HEK293 (cell line): ENCODE results near the gene TEF.
"Not testable (repeated sequence)": the region's sequence is repeated elsewhere in the genome, so short reads cannot be mapped to it uniquely, and the experiment has no call there.

ENCODE experiments used
- CTCF ChIP-seq: fragments of 450-650 bp; formaldehyde crosslinking; IDR thresholded peaks from 2 replicates; pipeline ENCODE4 v1.5.1; 2016; ENCODE audit warnings: missing biosample characterization, missing genetic modification characterization
- HIC1 ChIP-seq: fragments of 450-650 bp; formaldehyde crosslinking; IDR thresholded peaks from 2 replicates; pipeline ENCODE4 v1.5.1; 2016; ENCODE audit warnings: missing biosample characterization, missing genetic modification characterization
- KLF8 ChIP-seq: fragments of 450-650 bp; formaldehyde crosslinking; IDR thresholded peaks from 2 replicates; pipeline ENCODE4 v1.5.1; 2016; ENCODE audit warnings: missing biosample characterization, missing genetic modification characterization
- REPIN1 ChIP-seq: fragments of 450-650 bp; formaldehyde crosslinking; IDR thresholded peaks from 2 replicates; pipeline ENCODE4 v1.5.1; 2017; ENCODE audit warnings: missing biosample characterization, missing genetic modification characterization, low read depth
- REST ChIP-seq: fragments of 450-650 bp; formaldehyde crosslinking; IDR thresholded peaks from 2 replicates; pipeline ENCODE4 v1.5.1; 2016; ENCODE audit warnings: missing biosample characterization, missing genetic modification characterization
- SP2 ChIP-seq: fragments of 450-650 bp; formaldehyde crosslinking; IDR thresholded peaks from 2 replicates; pipeline ENCODE4 v1.5.1; 2016; ENCODE audit warnings: missing biosample characterization, missing genetic modification characterization
- ZBTB11 ChIP-seq: fragments of 450-650 bp; formaldehyde crosslinking; conservative IDR thresholded peaks from 2 replicates; pipeline ENCODE4 v1.5.1; 2016; ENCODE audit warnings: low read depth, missing biosample characterization, missing genetic modification characterization
- ZNF341 ChIP-seq: fragments of 450-650 bp; formaldehyde crosslinking; IDR thresholded peaks from 2 replicates; pipeline ENCODE4; 2016; ENCODE audit warnings: low read depth, missing biosample characterization, missing genetic modification characterization
- ZNF433 ChIP-seq: fragments of 450-650 bp; formaldehyde crosslinking; IDR thresholded peaks from 2 replicates; pipeline ENCODE4 v1.5.1; 2016; ENCODE audit warnings: missing biosample characterization, missing genetic modification characterization, low read depth
- ZNF513 ChIP-seq: fragments of 450-650 bp; IDR thresholded peaks from 2 replicates; pipeline ENCODE4 v1.5.1; 2018; ENCODE audit warnings: missing biosample characterization, missing genetic modification characterization
- ZNF658 ChIP-seq: fragments of 450-650 bp; formaldehyde crosslinking; IDR thresholded peaks from 2 replicates; pipeline ENCODE4; 2016; ENCODE audit warnings: missing biosample characterization, missing genetic modification characterization
- ZNF837 ChIP-seq: fragments of 450-650 bp; formaldehyde crosslinking; IDR thresholded peaks from 2 replicates; pipeline ENCODE4 v1.5.1; 2016; ENCODE audit warnings: missing biosample characterization, missing genetic modification characterization

- not testable (repeated sequence) for TF ChIP-seq CTCF (tag by site-specific recombination); ZNF433 (tag by site-specific recombination); SP2 (tag by site-specific recombination); REST (tag by site-specific recombination); ZNF837 (tag by site-specific recombination); KLF8; REPIN1 (tag by site-specific recombination); ZBTB11 (tag by site-specific recombination); HIC1 (tag by site-specific recombination); ZNF341 (tag by site-specific recombination); ZNF658 (tag by site-specific recombination); ZNF513 (tag by site-specific recombination)
Observed at GRCh38 chr22:41434361-41435003, 52.7 kb downstream of the TEF start.
